ENCODE measurements around the gene LAIR1.
"Not testable (repeated sequence)": the region's sequence is repeated elsewhere in the genome, so short reads cannot be mapped to it uniquely, and the experiment has no call there.

LAIR1 gene

GRCh38 chr19:54375181-54375938, 10.6 kb upstream of the LAIR1 start:
- DNase-seq = peak; percentile 83

- DNase-seq = peak; percentile 96
These were observed 9.3 kb upstream of the LAIR1 start for GRCh38 chr19:54373781-54374631.

GRCh38 chr19:54371453-54371852, 6.7 kb upstream of the LAIR1 start:
- DNase-seq = not testable (repeated sequence)

- DNase-seq = not testable (repeated sequence)
These were observed 5.7 kb upstream of the LAIR1 start for GRCh38 chr19:54370434-54370796.

GRCh38 chr19:54369688-54370433, 5.1 kb upstream of the LAIR1 start:
- peak; percentile 80 for DNase-seq

GRCh38 chr19:54369082-54369687, 4.5 kb upstream of the LAIR1 start:
- DNase-seq = no peak

GRCh38 chr19:54366811-54367210, 2.1 kb upstream of the LAIR1 start:
- no peak for DNase-seq

- peak; percentile 52 for DNase-seq
These were observed 1.1 kb upstream of the LAIR1 start for GRCh38 chr19:54365798-54366197.

- DNase-seq = peak; percentile 73
These were observed 2.9 kb downstream of the LAIR1 start for GRCh38 chr19:54361680-54362422.

- DNase-seq = not testable (repeated sequence)
These were observed 5.4 kb downstream of the LAIR1 start for GRCh38 chr19:54359149-54359820.

- DNase-seq = no peak
These were observed 7.3 kb downstream of the LAIR1 start for GRCh38 chr19:54357381-54357780.

- no peak for DNase-seq
These were observed 8.2 kb downstream of the LAIR1 start for GRCh38 chr19:54356444-54357056.

GRCh38 chr19:54355675-54356074, 9.1 kb downstream of the LAIR1 start:
- DNase-seq = no peak

GRCh38 chr19:54354761-54355160, 10.0 kb downstream of the LAIR1 start:
- no peak for DNase-seq

- no peak for DNase-seq
These were observed 12.2 kb downstream of the LAIR1 start for GRCh38 chr19:54352546-54352945.

GRCh38 chr19:54352041-54352440, 12.7 kb downstream of the LAIR1 start:
- DNase-seq = no peak

- no peak for DNase-seq
These were observed 13.3 kb downstream of the LAIR1 start for GRCh38 chr19:54351474-54351873.

GRCh38 chr19:54345938-54346386, 18.8 kb downstream of the LAIR1 start:
- DNase-seq = peak; percentile 88

GRCh38 chr19:54343868-54344267, 20.9 kb downstream of the LAIR1 start:
- no peak for DNase-seq

GRCh38 chr19:54341295-54341694, 23.4 kb downstream of the LAIR1 start:
- DNase-seq = no peak
